ENCODE results near the gene CORO6.

GRCh38 chr17:29590411-29591145 is 32.1 kb downstream of the CORO6 start:
- TF ChIP-seq CTCF (IDR thresholded peaks at IDR 0.05) (no peak), REST (IDR thresholded peaks at IDR 0.05; ENCODE audit: insufficient read depth in 1 of 2, low read depth in 2 of 2, low read length in 1 of 2) (no peak), SIN3A (IDR thresholded peaks at IDR 0.05; ENCODE audit: borderline replicate concordance, insufficient read depth, low read depth, low read length) (no peak), POLR2AphosphoS5 (IDR thresholded peaks at IDR 0.05; ENCODE audit: low read depth, low read length) (no peak), TCF7L2 (IDR thresholded peaks at IDR 0.05; ENCODE audit: low read depth, low read length) (no peak)

All from Panc1 (cell line).